ENCODE measurements around the gene OSBPL2.

The OSBPL2 gene

GRCh38 chr20:62299666-62300236, 61.4 kb downstream of the OSBPL2 start:
- no peaks in the 10 kb centered on the region for H3K27me3 ChIP-seq (ENCODE audit: control insufficient read depth, insufficient read depth, low read length, poor library complexity, severe bottlenecking)
- peaks cover 8% of the 10 kb centered on the region for H3K36me3 ChIP-seq (ENCODE audit: control insufficient read depth, insufficient read depth, low read length)
- no peaks in the 10 kb centered on the region for H3K9me3 ChIP-seq (ENCODE audit: control insufficient read depth, low read length)
- H3K4me1 ChIP-seq (ENCODE audit: control insufficient read depth, insufficient read depth, low read length), result peaks cover 8% of the 10 kb centered on the region
- WGBS, 2 experiments, result 89 to 91% methylated on average over 12 of the region's 12 CpGs
- no peak overlapping the region for H3K4me3 ChIP-seq (ENCODE audit: insufficient read depth, low read depth, low read length)
- H3K27ac ChIP-seq (ENCODE audit: insufficient read depth, low read depth, low read length, poor library complexity, severe bottlenecking), result no peak overlapping the region

GRCh38 chr20:62300319-62300718, 62.0 kb downstream of the OSBPL2 start:
- Histone ChIP-seq H3K27ac (ENCODE audit: insufficient read depth, low read depth, low read length, poor library complexity, severe bottlenecking) (no peak overlapping the region), H3K36me3 (ENCODE audit: control insufficient read depth, insufficient read depth, low read length) (peaks cover 7% of the 10 kb centered on the region), H3K9me3 (ENCODE audit: control insufficient read depth, low read length) (no peaks in the 10 kb centered on the region), H3K4me3 (ENCODE audit: insufficient read depth, low read depth, low read length) (no peak overlapping the region), H3K27me3 (ENCODE audit: control insufficient read depth, insufficient read depth, low read length, poor library complexity, severe bottlenecking) (no peaks in the 10 kb centered on the region), H3K4me1 (ENCODE audit: control insufficient read depth, insufficient read depth, low read length) (peaks cover 8% of the 10 kb centered on the region)
- 94% methylated on average over 11 of the region's 11 CpGs for WGBS, 2 experiments

GRCh38 chr20:62301111-62301668, 62.9 kb downstream of the OSBPL2 start:
- H3K4me3 ChIP-seq (ENCODE audit: insufficient read depth, low read depth, low read length), result no peak overlapping the region
- no peaks in the 10 kb centered on the region for H3K27me3 ChIP-seq (ENCODE audit: control insufficient read depth, insufficient read depth, low read length, poor library complexity, severe bottlenecking)
- no peaks in the 10 kb centered on the region for H3K9me3 ChIP-seq (ENCODE audit: control insufficient read depth, low read length)
- WGBS, 2 experiments, result 92 to 95% methylated on average over 11 of the region's 11 CpGs
- peaks cover 8% of the 10 kb centered on the region for H3K4me1 ChIP-seq (ENCODE audit: control insufficient read depth, insufficient read depth, low read length)
- peaks cover 7% of the 10 kb centered on the region for H3K36me3 ChIP-seq (ENCODE audit: control insufficient read depth, insufficient read depth, low read length)
- no peak overlapping the region for H3K27ac ChIP-seq (ENCODE audit: insufficient read depth, low read depth, low read length, poor library complexity, severe bottlenecking)

GRCh38 chr20:62301773-62302340, 63.5 kb downstream of the OSBPL2 start:
- Histone ChIP-seq H3K27me3 (ENCODE audit: control insufficient read depth, insufficient read depth, low read length, poor library complexity, severe bottlenecking) (no peaks in the 10 kb centered on the region), H3K4me3 (ENCODE audit: insufficient read depth, low read depth, low read length) (peak overlapping the region; percentile 93), H3K27ac (ENCODE audit: insufficient read depth, low read depth, low read length, poor library complexity, severe bottlenecking) (peak overlapping the region; percentile 98), H3K4me1 (ENCODE audit: control insufficient read depth, insufficient read depth, low read length) (peaks cover 8% of the 10 kb centered on the region), H3K36me3 (ENCODE audit: control insufficient read depth, insufficient read depth, low read length) (peaks cover 13% of the 10 kb centered on the region), H3K9me3 (ENCODE audit: control insufficient read depth, low read length) (no peaks in the 10 kb centered on the region)
- WGBS, 2 experiments, result 9% methylated on average over 21 to 23 of the region's 24 CpGs

GRCh38 chr20:62302341-62303061, 64.2 kb downstream of the OSBPL2 start, which contains the start of gene ADRM1:
TSS of gene ADRM1 (plus strand) at chr20:62302997. CDS start at chr20:62303569, 572 bp downstream.
- 0 to 1% methylated on average over 81 of the region's 81 CpGs for WGBS, 2 experiments
- Histone ChIP-seq H3K27me3 (ENCODE audit: control insufficient read depth, insufficient read depth, low read length, poor library complexity, severe bottlenecking) (no peaks in the 10 kb centered on the region), H3K27ac (ENCODE audit: insufficient read depth, low read depth, low read length, poor library complexity, severe bottlenecking) (peak within 1 kb of the TSS; percentile 98), H3K36me3 (ENCODE audit: control insufficient read depth, insufficient read depth, low read length) (peaks cover 17% of the 10 kb centered on the region), H3K9me3 (ENCODE audit: control insufficient read depth, low read length) (no peaks in the 10 kb centered on the region), H3K4me1 (ENCODE audit: control insufficient read depth, insufficient read depth, low read length) (peaks cover 8% of the 10 kb centered on the region), H3K4me3 (ENCODE audit: insufficient read depth, low read depth, low read length) (peak within 1 kb of the TSS; percentile 93)

- WGBS, 2 experiments, result 0% methylated on average over 39 of the region's 39 CpGs
- no peaks in the 10 kb centered on the region for H3K9me3 ChIP-seq (ENCODE audit: control insufficient read depth, low read length)
- peaks cover 8% of the 10 kb centered on the region for H3K4me1 ChIP-seq (ENCODE audit: control insufficient read depth, insufficient read depth, low read length)
- H3K36me3 ChIP-seq (ENCODE audit: control insufficient read depth, insufficient read depth, low read length), result peaks cover 17% of the 10 kb centered on the region
- H3K27ac ChIP-seq (ENCODE audit: insufficient read depth, low read depth, low read length, poor library complexity, severe bottlenecking), result peak overlapping the region; percentile 44
- peak overlapping the region; percentile 93 for H3K4me3 ChIP-seq (ENCODE audit: insufficient read depth, low read depth, low read length)
- no peaks in the 10 kb centered on the region for H3K27me3 ChIP-seq (ENCODE audit: control insufficient read depth, insufficient read depth, low read length, poor library complexity, severe bottlenecking)
These were observed 64.7 kb downstream of the OSBPL2 start for GRCh38 chr20:62303062-62303339.

- 4 to 7% methylated on average over 66 of the region's 66 CpGs for WGBS, 2 experiments
- H3K36me3 ChIP-seq (ENCODE audit: control insufficient read depth, insufficient read depth, low read length), result peaks cover 23% of the 10 kb centered on the region
- H3K4me3 ChIP-seq (ENCODE audit: insufficient read depth, low read depth, low read length), result peak overlapping the region; percentile 93
- peaks cover 8% of the 10 kb centered on the region for H3K4me1 ChIP-seq (ENCODE audit: control insufficient read depth, insufficient read depth, low read length)
- H3K27me3 ChIP-seq (ENCODE audit: control insufficient read depth, insufficient read depth, low read length, poor library complexity, severe bottlenecking), result no peaks in the 10 kb centered on the region
- no peak overlapping the region for H3K27ac ChIP-seq (ENCODE audit: insufficient read depth, low read depth, low read length, poor library complexity, severe bottlenecking)
- H3K9me3 ChIP-seq (ENCODE audit: control insufficient read depth, low read length), result no peaks in the 10 kb centered on the region
These were observed 65.3 kb downstream of the OSBPL2 start for GRCh38 chr20:62303340-62304226.

- peaks cover 24% of the 10 kb centered on the region for H3K36me3 ChIP-seq (ENCODE audit: control insufficient read depth, insufficient read depth, low read length)
- 91% methylated on average over 29 of the region's 29 CpGs for WGBS, 2 experiments
- H3K27ac ChIP-seq (ENCODE audit: insufficient read depth, low read depth, low read length, poor library complexity, severe bottlenecking), result no peak overlapping the region
- H3K4me1 ChIP-seq (ENCODE audit: control insufficient read depth, insufficient read depth, low read length), result peaks cover 8% of the 10 kb centered on the region
- H3K27me3 ChIP-seq (ENCODE audit: control insufficient read depth, insufficient read depth, low read length, poor library complexity, severe bottlenecking), result no peaks in the 10 kb centered on the region
- no peaks in the 10 kb centered on the region for H3K9me3 ChIP-seq (ENCODE audit: control insufficient read depth, low read length)
- peak overlapping the region; percentile 93 for H3K4me3 ChIP-seq (ENCODE audit: insufficient read depth, low read depth, low read length)
These were observed 66.2 kb downstream of the OSBPL2 start for GRCh38 chr20:62304331-62305148.

- H3K4me1 ChIP-seq (ENCODE audit: control insufficient read depth, insufficient read depth, low read length), result peaks cover 8% of the 10 kb centered on the region
- no peaks in the 10 kb centered on the region for H3K27me3 ChIP-seq (ENCODE audit: control insufficient read depth, insufficient read depth, low read length, poor library complexity, severe bottlenecking)
- peaks cover 24% of the 10 kb centered on the region for H3K36me3 ChIP-seq (ENCODE audit: control insufficient read depth, insufficient read depth, low read length)
- H3K9me3 ChIP-seq (ENCODE audit: control insufficient read depth, low read length), result no peaks in the 10 kb centered on the region
- H3K4me3 ChIP-seq (ENCODE audit: insufficient read depth, low read depth, low read length), result no peak overlapping the region
- H3K27ac ChIP-seq (ENCODE audit: insufficient read depth, low read depth, low read length, poor library complexity, severe bottlenecking), result no peak overlapping the region
- 91% methylated on average over 18 of the region's 18 CpGs for WGBS, 2 experiments
These were observed 66.9 kb downstream of the OSBPL2 start for GRCh38 chr20:62305149-62305764.

Data from ectodermal cell (in vitro differentiated cells).